Stomach (tissue), 9 donors: ENCODE measurements around the gene TMEM179. TPM values are rescaled to one million over a fixed set of nuclear protein-coding genes. Genes with fewer than 3 reads are reported as not detected.

Source experiments
- DNase-seq, 2 donors: peaks; one replicate each; pipeline versions ENCODE4 v3.0.0 to v3.0.0-alpha.2; 2013 to 2019
- H3K27ac ChIP-seq, 5 donors: fragments of 200-600 bp in 4 of 5; sonication (generic) in 4 of 5; one replicate each; pipeline ENCODE4 v1.5.1; 2013 to 2019; ENCODE audit warnings: mild to moderate bottlenecking in 1 of 5, moderate library complexity in 1 of 5
- H3K27me3 ChIP-seq, 3 donors: fragments of 200-600 bp; sonication (generic); one replicate each; pipeline ENCODE4 v1.5.1; 2017 to 2019; ENCODE audit warnings: mixed run types in 1 of 3
- H3K36me3 ChIP-seq, 4 donors: fragments of 200-600 bp; sonication (generic); 1 replicate in 3 of 4; 2 replicates in 1 of 4; pipeline ENCODE4 v1.5.1; 2016 to 2019
- H3K4me1 ChIP-seq, 4 donors: fragments of 200-600 bp; sonication (generic); one replicate each; pipeline ENCODE4 v1.5.1; 2016 to 2019
- H3K4me3 ChIP-seq, 4 donors: fragments of 200-600 bp; sonication (generic) in 3 of 4; one replicate each; pipeline ENCODE4 v1.5.1; 2016 to 2019; ENCODE audit warnings: mild to moderate bottlenecking in 1 of 4
- H3K9me3 ChIP-seq, 4 donors: fragments of 200-600 bp; sonication (generic); one replicate each; pipeline ENCODE4 v1.5.1; 2016 to 2019
- EP300 ChIP-seq: sonication (generic); formaldehyde crosslinking; IDR thresholded peaks from one replicate; pipeline ENCODE4 v1.6.1; 2017; ENCODE audit warnings: antibody characterized with exemption
- POLR2A ChIP-seq, 4 donors: fragments of 450-650 bp; IDR thresholded peaks; one replicate each; pipeline ENCODE4 v1.6.1; 2016; ENCODE audit warnings: antibody characterized with exemption in 4 of 4, control low read depth in 2 of 4, mild to moderate bottlenecking in 1 of 4, moderate library complexity in 1 of 4
- POLR2AphosphoS5 ChIP-seq, 3 donors: sonication (generic); formaldehyde crosslinking; IDR thresholded peaks; one replicate each; pipeline ENCODE4 v1.6.1; 2016; ENCODE audit warnings: antibody characterized with exemption in 3 of 3
- WGBS, 5 donors: extraction: QIAGEN DNeasy Blood & Tissue Kit in 3 of 5; methylation state at CpG; one replicate each; pipeline versions ENCODE4 v1.1.5 to v1.1.7; 2013 to 2018; 5-methylcytosine and 5-hydroxymethylcytosine counted together
- intact Hi-C: fragments of 100-400 bp; cut with DNase I; formaldehyde crosslinking; loops from one replicate; pipeline ENCODE4 v1.15.1; 2023; ENCODE audit warnings: low total_unique reads
- polyA plus RNA-seq, 3 donors: library from polyadenylated mRNA; stranded (reverse); fragments of 200-250 nt; gene quantifications; one replicate each; pipeline ENCODE4 v1.2.3, GENCODE V29; 2013
- total RNA-seq, 5 donors: library from RNA; depleted of rRNA; stranded (reverse); fragments of >200 nt; gene quantifications; one replicate each; pipeline versions ENCODE4 v1.1.0 to v1.2.3, GENCODE V29; 2014 to 2016
- TF ChIP-seq, protein P1 (sequence below), 7 experiments: fragments of 450-650 bp in 4 of 7; fragments of 200-600 bp in 3 of 7; sonication (generic) in 3 of 7; IDR thresholded peaks; one replicate each; pipeline ENCODE4 v1.5.1; 2016 to 2019; ENCODE audit warnings: antibody characterized with exemption in 7 of 7, control low read depth in 2 of 7, mild to moderate bottlenecking in 1 of 7
- donor health status: healthy with polysubstance abuse.
- donor health status: Bipolar disorder and iron deficiency.
- donor health status: healthy.

TMEM179 gene
- total and polyA plus RNA-seq, 8 donors = 0.58 to 4.6 (median 0.92) TPM; not detected in 3

GRCh38 chr14:104586832-104587620 is 17.5 kb downstream of the TMEM179 start:
- Histone ChIP-seq H3K27ac (no peak overlapping the region), H3K36me3 (no peaks in the 10 kb centered on the region), H3K27me3 (peaks cover 0 to 40% (median 9%) of the 10 kb centered on the region in 3 donors), H3K4me1 (peaks cover 8 to 18% (median 12%) of the 10 kb centered on the region in 4 donors), H3K4me3 (no peak overlapping the region), H3K9me3 (no peaks in the 10 kb centered on the region)
- TF ChIP-seq POLR2AphosphoS5 (IDR thresholded peaks at IDR 0.05) = no peak
- no peak for TF ChIP-seq EP300
- TF ChIP-seq, protein P1, sequence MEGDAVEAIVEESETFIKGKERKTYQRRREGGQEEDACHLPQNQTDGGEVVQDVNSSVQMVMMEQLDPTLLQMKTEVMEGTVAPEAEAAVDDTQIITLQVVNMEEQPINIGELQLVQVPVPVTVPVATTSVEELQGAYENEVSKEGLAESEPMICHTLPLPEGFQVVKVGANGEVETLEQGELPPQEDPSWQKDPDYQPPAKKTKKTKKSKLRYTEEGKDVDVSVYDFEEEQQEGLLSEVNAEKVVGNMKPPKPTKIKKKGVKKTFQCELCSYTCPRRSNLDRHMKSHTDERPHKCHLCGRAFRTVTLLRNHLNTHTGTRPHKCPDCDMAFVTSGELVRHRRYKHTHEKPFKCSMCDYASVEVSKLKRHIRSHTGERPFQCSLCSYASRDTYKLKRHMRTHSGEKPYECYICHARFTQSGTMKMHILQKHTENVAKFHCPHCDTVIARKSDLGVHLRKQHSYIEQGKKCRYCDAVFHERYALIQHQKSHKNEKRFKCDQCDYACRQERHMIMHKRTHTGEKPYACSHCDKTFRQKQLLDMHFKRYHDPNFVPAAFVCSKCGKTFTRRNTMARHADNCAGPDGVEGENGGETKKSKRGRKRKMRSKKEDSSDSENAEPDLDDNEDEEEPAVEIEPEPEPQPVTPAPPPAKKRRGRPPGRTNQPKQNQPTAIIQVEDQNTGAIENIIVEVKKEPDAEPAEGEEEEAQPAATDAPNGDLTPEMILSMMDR (IDR thresholded peaks at IDR 0.05) = no peak
- no peak for TF ChIP-seq POLR2A (IDR thresholded peaks at IDR 0.05)
- peak in 1 of 2 donors; percentile 80 for DNase-seq
- intact Hi-C loops = no loop called here
- 66 to 97% (median 77%) methylated on average over 5 to 19 of the region's 19 CpGs for WGBS, 5 donors

DNA sequence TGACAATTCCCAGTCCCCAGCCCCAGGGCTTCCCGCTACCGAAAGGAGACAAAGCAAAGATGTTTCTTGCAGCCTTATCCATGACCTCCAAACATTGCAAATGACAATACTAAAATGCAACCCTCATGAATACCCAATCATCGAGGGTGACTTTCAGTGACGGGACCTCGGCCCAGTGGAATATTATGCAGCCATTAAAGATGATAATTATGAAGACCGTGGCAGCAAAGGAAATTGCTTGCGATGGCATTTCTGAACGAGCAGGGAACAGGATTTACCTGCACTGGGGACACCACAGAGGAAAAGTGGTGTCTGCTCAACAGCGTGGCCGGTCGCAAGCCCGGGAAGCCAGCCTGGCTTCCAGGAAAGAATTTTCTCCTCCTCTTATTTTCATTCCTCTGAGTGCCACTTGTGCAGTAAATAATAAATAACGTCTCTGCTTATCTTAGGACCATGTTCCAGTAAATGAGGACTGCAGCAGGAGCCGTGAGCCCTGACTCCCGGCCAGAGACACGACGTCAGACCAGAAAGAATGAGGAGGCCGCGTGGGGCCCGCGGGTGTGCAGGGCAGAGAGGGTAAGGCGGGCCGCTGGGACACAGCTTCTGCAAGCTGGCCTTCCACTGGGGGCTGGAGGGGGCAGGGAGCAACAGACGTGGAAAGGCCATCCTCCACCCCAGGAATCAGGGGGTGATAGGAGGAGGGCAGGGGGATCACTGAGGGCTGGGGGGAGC is 18.4 kb downstream of the TMEM179 start:
- peaks cover 12 to 27% (median 21%) of the 10 kb centered on the region in 4 donors for H3K4me1 ChIP-seq
- DNase-seq = no peak
- no peak overlapping the region for H3K4me3 ChIP-seq
- H3K27me3 ChIP-seq = peaks cover 0 to 46% (median 9%) of the 10 kb centered on the region in 3 donors
- whole genome bisulfite sequencing, 5 donors = 59 to 72% (median 70%) methylated on average over 23 to 24 of the region's 24 CpGs
- no peak overlapping the region for H3K27ac ChIP-seq
- TF ChIP-seq EP300 = no peak
- TF ChIP-seq POLR2A (IDR thresholded peaks at IDR 0.05) = no peak
- TF ChIP-seq POLR2AphosphoS5 (IDR thresholded peaks at IDR 0.05) = no peak
- TF ChIP-seq, protein P1 (IDR thresholded peaks at IDR 0.05) = no peak
- H3K9me3 ChIP-seq = no peaks in the 10 kb centered on the region
- H3K36me3 ChIP-seq = no peaks in the 10 kb centered on the region
- intact Hi-C loops = no loop called here

- H3K4me3 ChIP-seq = no peak overlapping the region
- no peak for DNase-seq
- TF ChIP-seq EP300 (no peak), POLR2A (IDR thresholded peaks at IDR 0.05) (no peak)
- H3K27ac ChIP-seq = no peak overlapping the region
- intact Hi-C loops = no loop called here
- no peaks in the 10 kb centered on the region for H3K9me3 ChIP-seq
- 71 to 85% (median 77%) methylated on average over 10 of the region's 10 CpGs for WGBS, 5 donors
- peaks cover 0 to 52% (median 9%) of the 10 kb centered on the region in 3 donors for H3K27me3 ChIP-seq
- peaks cover 14 to 43% (median 37%) of the 10 kb centered on the region in 4 donors for H3K4me1 ChIP-seq
- H3K36me3 ChIP-seq = no peaks in the 10 kb centered on the region
These were observed 20.0 kb downstream of the TMEM179 start for GRCh38 chr14:104584557-104584956.

DNA sequence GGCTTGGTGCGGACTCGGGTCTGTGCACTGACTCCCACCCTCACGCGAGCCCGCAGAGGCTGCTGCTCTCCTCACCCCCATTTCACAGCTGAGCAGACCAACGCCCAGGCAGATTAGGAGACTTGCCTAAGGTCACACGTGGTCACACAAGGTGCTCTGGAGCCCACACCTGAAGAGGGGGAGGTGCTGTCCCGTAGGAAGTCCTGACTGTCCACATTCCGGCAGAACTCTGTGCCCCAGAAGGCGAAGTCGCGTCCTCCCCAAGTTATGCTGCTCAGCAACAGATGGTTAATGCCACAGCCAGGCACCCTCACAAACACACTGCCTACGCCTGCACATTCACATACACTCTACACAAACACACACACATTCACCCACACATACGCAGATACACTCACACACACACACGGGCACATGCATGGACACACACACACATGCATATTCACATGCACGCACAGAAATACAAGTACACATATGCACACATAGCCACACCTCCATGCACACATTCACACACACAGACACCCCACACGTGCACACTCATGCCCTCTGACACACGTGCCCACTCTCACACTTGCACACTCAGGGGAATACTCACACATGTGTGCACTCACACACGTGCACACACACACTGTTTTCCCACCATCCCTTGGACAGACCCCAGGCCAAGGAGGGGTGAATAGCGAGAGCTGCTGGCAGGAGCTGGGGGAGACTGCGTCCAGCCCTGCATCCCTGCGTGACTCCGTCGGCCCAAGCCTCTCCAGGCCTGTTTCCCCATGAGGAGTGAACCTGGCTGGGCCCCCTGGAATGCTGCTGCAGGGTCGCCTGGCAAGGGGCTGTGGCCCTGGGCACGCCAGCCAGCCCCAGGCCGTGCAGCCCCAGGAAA is 20.9 kb downstream of the TMEM179 start:
- H3K27ac ChIP-seq = no peak overlapping the region
- TF ChIP-seq, protein P1 (IDR thresholded peaks at IDR 0.05) = no peak
- TF ChIP-seq EP300 (no peak), POLR2AphosphoS5 (IDR thresholded peaks at IDR 0.05) (no peak), POLR2A (IDR thresholded peaks at IDR 0.05) (no peak)
- H3K27me3 ChIP-seq = peaks cover 0 to 57% (median 9%) of the 10 kb centered on the region in 3 donors
- 73 to 78% (median 78%) methylated on average over 21 to 27 of the region's 27 CpGs for WGBS, 5 donors
- intact Hi-C loops = no loop called here
- H3K4me1 ChIP-seq = peaks cover 21 to 51% (median 46%) of the 10 kb centered on the region in 4 donors
- no peak overlapping the region for H3K4me3 ChIP-seq
- DNase-seq = no peak
- no peaks in the 10 kb centered on the region for H3K36me3 ChIP-seq
- H3K9me3 ChIP-seq = no peaks in the 10 kb centered on the region
